Measurements from ENCODE around the gene SLC46A3.
A peak's percentile ranks its signal among the peaks of the same experiment; 100 is the strongest.

The SLC46A3 gene

GRCh38 chr13:28680541-28680940 is 38.2 kb downstream of the SLC46A3 start:
- no peak for DNase-seq

DNA sequence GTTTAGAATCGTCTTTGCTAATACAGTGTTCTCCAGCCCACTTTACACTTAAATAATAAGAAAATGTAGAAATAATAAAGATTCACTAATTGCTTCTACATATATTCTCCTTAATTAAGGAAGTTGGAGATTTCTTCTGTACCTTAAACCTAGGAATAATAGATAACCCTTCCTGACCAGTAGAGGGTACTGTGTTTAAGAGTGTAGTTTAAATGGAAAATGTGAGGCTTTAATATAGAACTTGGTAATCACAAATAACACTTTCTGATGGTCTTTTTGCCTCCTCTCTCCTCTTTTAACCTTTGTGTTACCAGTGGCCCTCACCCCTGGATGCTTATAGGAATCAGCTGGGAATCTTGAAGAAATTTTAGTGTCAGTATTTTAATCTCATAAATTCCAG is 39.1 kb downstream of the SLC46A3 start:
- peak; percentile 28 for DNase-seq

DNA sequence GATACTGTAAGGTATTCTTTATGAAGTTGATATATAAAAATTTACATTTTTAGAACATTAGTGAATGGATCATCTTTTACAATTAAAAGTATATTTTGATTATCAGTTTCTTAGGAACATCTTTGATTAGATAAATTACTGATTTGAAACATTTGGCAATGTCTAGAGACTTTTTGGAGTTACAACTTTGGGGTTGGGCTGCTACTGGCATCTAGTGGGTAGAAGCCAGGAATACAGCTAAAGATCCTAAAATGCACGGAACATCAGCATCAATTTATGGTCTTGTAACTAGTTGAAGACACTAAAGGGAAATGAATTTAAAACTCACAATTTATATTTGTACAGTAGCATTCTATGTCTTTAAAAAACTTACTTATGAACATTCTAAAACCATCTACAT is 40.0 kb downstream of the SLC46A3 start:
- no peak for DNase-seq

GRCh38 chr13:28671126-28671792 is 47.5 kb downstream of the SLC46A3 start:
- DNase-seq = no peak

GRCh38 chr13:28666897-28667488 is 51.8 kb downstream of the SLC46A3 start:
- no peak for DNase-seq

GRCh38 chr13:28659621-28659970 is 59.2 kb downstream of the SLC46A3 start:
- DNase-seq = peak; percentile 56

- peak; percentile 96 for DNase-seq
Measured at GRCh38 chr13:28658796-28659620, 59.8 kb downstream of the SLC46A3 start, which contains the start of gene POMP. TSS of gene POMP (plus strand) at chr13:28659130. CDS start at chr13:28659185, 55 bp downstream.

- no peak for DNase-seq
Measured at GRCh38 chr13:28658539-28658795, 60.3 kb downstream of the SLC46A3 start.

DNA sequence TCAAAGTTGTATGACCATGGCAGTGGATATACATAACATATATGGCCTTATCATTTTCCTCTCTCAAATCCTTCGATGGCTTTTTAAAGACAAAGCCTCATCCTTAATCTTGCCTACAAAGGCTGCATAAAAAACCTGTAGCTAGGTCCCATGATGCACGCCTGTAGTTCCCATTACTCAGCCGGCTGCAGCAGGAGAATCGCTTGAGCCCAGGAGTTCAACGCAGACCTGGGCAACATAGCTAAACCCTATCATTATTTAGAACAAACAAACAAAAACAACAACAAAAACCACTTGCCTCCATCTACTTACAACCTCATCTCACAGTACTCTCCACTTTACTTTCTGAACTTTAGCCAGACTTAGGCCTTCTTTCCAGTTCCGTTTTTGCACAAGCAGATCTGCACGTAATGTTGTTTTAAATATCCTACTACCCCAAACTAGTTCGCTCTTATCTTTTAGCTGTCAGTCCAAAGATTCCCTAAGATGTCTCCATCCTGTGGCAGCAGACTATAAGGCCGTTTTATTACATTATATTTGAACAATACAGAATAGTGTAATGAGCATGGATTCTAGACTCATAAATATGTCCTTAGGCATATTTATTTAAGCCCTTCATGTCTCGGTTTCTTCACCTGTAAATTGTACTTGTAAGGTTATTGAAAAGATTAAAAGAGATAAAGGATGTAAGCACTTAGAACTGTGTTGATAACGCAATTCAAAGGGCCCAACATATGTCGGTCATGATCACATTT is 60.8 kb downstream of the SLC46A3 start:
- DNase-seq = peak; percentile 43

GRCh38 chr13:28655561-28655960 is 63.2 kb downstream of the SLC46A3 start:
- DNase-seq = peak; percentile 49

- DNase-seq = no peak
Measured at GRCh38 chr13:28654276-28654675, 64.5 kb downstream of the SLC46A3 start.

DNA sequence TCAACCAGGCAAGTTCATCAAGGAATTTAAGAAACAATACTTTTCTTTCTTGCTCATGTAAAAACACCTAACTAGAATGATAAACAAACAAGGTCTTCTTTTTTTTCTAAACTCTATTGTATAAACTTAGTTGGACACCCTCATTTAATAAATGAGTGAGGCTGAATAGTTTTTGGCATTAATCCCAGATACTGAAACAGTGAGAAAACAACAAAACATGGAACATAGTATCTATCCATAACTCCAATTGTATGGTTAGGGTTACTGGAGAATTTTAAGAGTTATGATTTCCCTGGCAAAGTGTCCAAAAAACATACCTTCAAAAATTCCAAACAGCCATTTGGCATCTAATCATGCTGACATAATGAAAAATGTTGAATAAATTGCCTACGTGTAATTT is 65.7 kb downstream of the SLC46A3 start:
- DNase-seq = no peak

DNA sequence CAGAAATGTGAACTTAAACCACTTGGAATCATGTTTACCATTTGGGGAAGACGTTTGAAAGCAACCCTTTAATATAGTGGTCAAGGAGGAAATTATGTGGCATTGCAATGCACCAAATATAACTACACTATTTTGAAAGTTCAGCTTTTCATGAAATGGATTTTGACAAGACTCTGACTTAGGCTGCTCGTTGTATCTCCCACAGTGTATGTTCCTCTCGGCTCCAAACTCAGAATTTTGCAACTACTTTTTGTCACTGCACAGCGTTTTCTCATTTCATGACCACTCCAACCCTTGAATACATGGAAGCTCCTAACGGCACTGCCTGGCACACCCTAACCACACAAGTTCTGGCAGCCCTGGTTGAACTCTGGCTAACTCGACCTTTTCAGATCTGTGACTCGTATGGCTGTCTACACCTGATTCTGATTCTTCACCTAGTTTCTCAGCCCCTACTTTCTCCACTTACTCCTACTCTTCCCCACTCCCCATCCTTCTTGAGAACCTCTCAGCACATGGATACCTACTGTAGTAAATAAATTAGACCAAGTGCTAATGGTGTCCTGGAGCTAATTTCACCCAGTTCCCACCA is 66.9 kb downstream of the SLC46A3 start:
- DNase-seq = no peak

GRCh38 chr13:28650284-28650683 is 68.5 kb downstream of the SLC46A3 start:
- DNase-seq = peak; percentile 67
